NCI-H2227 (cell line): ENCODE measurements around the gene RCBTB2.

Experiments
- DNase-seq: peaks from one replicate; lab custom pipeline; 2025; ENCODE audit not compliant: unreplicated experiment; lab: John Stamatoyannopoulos, UW

RCBTB2 gene

GRCh38 chr13:48531416-48532255 is 1.2 kb downstream of the RCBTB2 start:
- DNase-seq: peak; percentile 5

GRCh38 chr13:48530833-48531232 is 2.0 kb downstream of the RCBTB2 start:
- no peak for DNase-seq

- DNase-seq: no peak
These were observed 4.2 kb downstream of the RCBTB2 start for GRCh38 chr13:48528720-48529119.

- no peak for DNase-seq
These were observed 4.9 kb downstream of the RCBTB2 start for GRCh38 chr13:48527955-48528354.

GRCh38 chr13:48526286-48526685 is 6.6 kb downstream of the RCBTB2 start:
- DNase-seq: no peak

GRCh38 chr13:48518083-48518482 is 14.8 kb downstream of the RCBTB2 start:
- DNase-seq: no peak

- DNase-seq: no peak
These were observed 17.1 kb downstream of the RCBTB2 start for GRCh38 chr13:48515732-48516131.

- DNase-seq: no peak
These were observed 18.1 kb downstream of the RCBTB2 start for GRCh38 chr13:48514793-48515192.

GRCh38 chr13:48511621-48512230 is 21.2 kb downstream of the RCBTB2 start:
- DNase-seq: no peak

- no peak for DNase-seq
These were observed 22.2 kb downstream of the RCBTB2 start for GRCh38 chr13:48510698-48511097.

- DNase-seq: no peak
These were observed 24.9 kb downstream of the RCBTB2 start for GRCh38 chr13:48508011-48508410.

GRCh38 chr13:48507021-48507420 is 25.9 kb downstream of the RCBTB2 start:
- no peak for DNase-seq

- DNase-seq: no peak
These were observed 26.7 kb downstream of the RCBTB2 start for GRCh38 chr13:48506092-48506701.

GRCh38 chr13:48505597-48506091 is 27.2 kb downstream of the RCBTB2 start:
- DNase-seq: no peak

- DNase-seq: no peak
These were observed 27.9 kb downstream of the RCBTB2 start for GRCh38 chr13:48505012-48505411.

GRCh38 chr13:48504606-48505005 is 28.3 kb downstream of the RCBTB2 start:
- DNase-seq: no peak

GRCh38 chr13:48502601-48503319 is 30.1 kb downstream of the RCBTB2 start:
- no peak for DNase-seq

GRCh38 chr13:48501705-48502104 is 31.2 kb downstream of the RCBTB2 start:
- DNase-seq: no peak

- DNase-seq: no peak
These were observed 32.2 kb downstream of the RCBTB2 start for GRCh38 chr13:48500652-48501197.

GRCh38 chr13:48497669-48498068 is 35.2 kb downstream of the RCBTB2 start:
- DNase-seq: no peak
